ENCODE measurements around the gene KRTAP6-1.

Gene KRTAP6-1

DNA sequence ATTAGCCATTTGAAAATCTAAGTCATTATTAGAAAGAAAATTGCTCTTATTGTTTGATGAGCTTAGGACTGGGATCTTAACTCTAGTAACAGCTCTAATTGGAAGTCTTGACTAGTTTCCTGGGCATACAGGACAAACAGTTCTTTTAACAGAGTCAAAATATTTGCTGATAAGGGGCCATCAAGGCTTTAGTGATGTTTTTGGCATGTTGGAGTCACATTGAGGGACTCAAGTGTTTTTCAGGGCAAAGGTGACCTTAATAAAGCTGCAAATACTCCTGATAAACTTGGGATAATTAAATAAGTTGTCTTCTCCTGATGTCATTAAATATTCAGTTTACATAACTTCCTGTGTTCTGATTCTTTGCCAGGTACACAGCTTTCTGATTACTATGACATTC, 46.1 kb downstream of the KRTAP6-1 start:
- DNase-seq = no peak

DNA sequence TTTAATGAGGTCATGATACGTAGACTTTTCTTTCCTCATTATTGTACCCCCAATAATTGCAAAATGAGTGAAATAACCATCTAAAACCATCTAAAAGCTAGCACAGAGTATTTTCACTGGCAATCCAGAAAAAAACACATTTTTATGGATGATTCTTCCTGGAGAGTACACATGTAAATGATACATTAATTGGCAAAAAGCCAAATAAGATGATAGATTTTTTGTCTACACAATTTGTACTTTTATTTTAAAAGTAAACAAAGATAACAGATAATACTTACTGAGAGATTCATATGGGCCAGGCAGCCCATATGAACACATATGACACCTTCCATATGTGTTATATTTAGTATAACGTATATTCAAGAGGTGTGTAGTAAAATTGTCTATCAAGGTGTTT, 50.1 kb downstream of the KRTAP6-1 start:
- DNase-seq = no peak

All from NCI-H1930 (cell line).